ENCODE data around the gene ST8SIA5.

Gene ST8SIA5

DNA sequence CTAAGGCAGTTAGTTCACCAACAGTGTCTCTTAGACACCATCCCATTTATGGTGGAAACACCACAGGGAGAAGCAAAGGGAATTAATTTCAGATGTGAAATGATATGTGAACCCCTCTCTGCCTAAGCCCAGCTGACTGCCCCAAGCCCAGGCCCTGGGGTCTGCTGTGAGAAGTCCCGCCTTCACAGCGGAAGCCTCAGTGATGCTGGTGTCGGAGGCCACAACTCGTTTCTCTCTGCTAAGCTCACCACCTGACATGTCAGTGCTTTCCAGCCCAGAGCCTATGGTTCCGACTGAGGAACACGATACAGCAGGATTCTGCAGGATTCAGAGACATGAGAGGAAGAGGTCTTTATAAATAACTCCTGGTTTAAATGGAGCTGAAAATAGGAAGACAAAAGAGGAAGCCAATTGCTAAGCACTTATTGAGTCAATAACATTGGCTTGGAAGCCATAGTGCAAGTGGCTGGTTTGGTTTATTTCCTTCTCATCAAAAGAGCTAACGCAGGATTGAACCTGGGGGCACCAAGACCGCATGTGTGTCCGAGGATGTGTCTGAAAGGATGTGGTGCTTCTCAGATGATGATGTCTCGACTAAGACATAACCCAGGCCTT lies 78.0 kb downstream of the ST8SIA5 start:
- no peak overlapping the region for H4K8ac ChIP-seq (ENCODE audit: low read depth, low read length)
- H3K4ac ChIP-seq (ENCODE audit: low read length) = no peak overlapping the region
- H3K4me2 ChIP-seq (ENCODE audit: insufficient read depth, low read length, poor library complexity, severe bottlenecking) = no peak overlapping the region
- no peak overlapping the region for H3K23ac ChIP-seq (ENCODE audit: low read depth, low read length, poor library complexity)
- no peak overlapping the region for H3K4me3 ChIP-seq (ENCODE audit: low read length in 2 of 2)
- H2BK12ac ChIP-seq (ENCODE audit: low read length) = no peak overlapping the region
- no peak overlapping the region for H2AK5ac ChIP-seq (ENCODE audit: low read depth, low read length)
- no peaks in the 10 kb centered on the region for H3K4me1 ChIP-seq (ENCODE audit: control insufficient read depth in 2 of 2, insufficient read depth in 1 of 2, low read depth in 1 of 2, low read length in 2 of 2)
- no peaks in the 10 kb centered on the region for H3K79me1 ChIP-seq (ENCODE audit: low read depth, low read length)
- no peak overlapping the region for H2BK120ac ChIP-seq (ENCODE audit: low read depth, low read length)
- H3K14ac ChIP-seq (ENCODE audit: low read length) = no peak overlapping the region
- no peaks in the 10 kb centered on the region for H3K36me3 ChIP-seq (replicated peaks in 1 of 2; ENCODE audit: control insufficient read depth in 2 of 2, insufficient read depth in 2 of 2, low read length in 2 of 2)
- no peak overlapping the region for H4K91ac ChIP-seq (ENCODE audit: low read depth, low read length, poor library complexity)
- H3K9ac ChIP-seq (ENCODE audit: low read depth, low read length, poor library complexity) = no peak overlapping the region
- H2AFZ ChIP-seq (ENCODE audit: low read length) = no peak overlapping the region
- no peak overlapping the region for H2BK5ac ChIP-seq (ENCODE audit: low read length)
- no peak for DNase-seq (ENCODE audit: low spot score)
- no peaks in the 10 kb centered on the region for H3K9me3 ChIP-seq (replicated peaks in 1 of 2; ENCODE audit: control insufficient read depth in 2 of 2, insufficient read depth in 1 of 2, low read depth in 1 of 2, low read length in 2 of 2)
- no peak overlapping the region for H2BK15ac ChIP-seq (ENCODE audit: low read length)
- H3K27me3 ChIP-seq (ENCODE audit: control insufficient read depth in 3 of 3, insufficient read depth in 3 of 3, low read depth in 1 of 3, low read length in 3 of 3) = peaks cover 0 to 11% (median 0%) of the 10 kb centered on the region in 3 experiments
- no peak overlapping the region for H3K18ac ChIP-seq (ENCODE audit: low read length)
- no CpG with 5 or more reads among the region's 10 CpGs for WGBS, 2 donors (ENCODE audit: extremely low coverage in 2 of 2, insufficient read length in 2 of 2, insufficient replicate concordance in 1 of 2)
- no peak overlapping the region for H3K27ac ChIP-seq (replicated peaks; ENCODE audit: low read length)

- H3K14ac ChIP-seq (ENCODE audit: low read length) = no peak overlapping the region
- no peak overlapping the region for H3K18ac ChIP-seq (ENCODE audit: low read length)
- H2BK5ac ChIP-seq (ENCODE audit: low read length) = no peak overlapping the region
- no peak overlapping the region for H2BK15ac ChIP-seq (ENCODE audit: low read length)
- no peak overlapping the region for H3K9ac ChIP-seq (ENCODE audit: low read depth, low read length, poor library complexity)
- no peak for DNase-seq (ENCODE audit: low spot score)
- H3K9me3 ChIP-seq (replicated peaks in 1 of 2; ENCODE audit: control insufficient read depth in 2 of 2, insufficient read depth in 1 of 2, low read depth in 1 of 2, low read length in 2 of 2) = no peaks in the 10 kb centered on the region
- WGBS, 2 donors (ENCODE audit: extremely low coverage in 2 of 2, insufficient read length in 2 of 2, insufficient replicate concordance in 1 of 2) = no CpG with 5 or more reads among the region's 3 CpGs
- no peak overlapping the region for H3K27ac ChIP-seq (replicated peaks; ENCODE audit: low read length)
- no peak overlapping the region for H4K8ac ChIP-seq (ENCODE audit: low read depth, low read length)
- H3K4me1 ChIP-seq (ENCODE audit: control insufficient read depth in 2 of 2, insufficient read depth in 1 of 2, low read depth in 1 of 2, low read length in 2 of 2) = no peaks in the 10 kb centered on the region
- H4K91ac ChIP-seq (ENCODE audit: low read depth, low read length, poor library complexity) = no peak overlapping the region
- H2BK12ac ChIP-seq (ENCODE audit: low read length) = no peak overlapping the region
- no peak overlapping the region for H3K4me3 ChIP-seq (ENCODE audit: low read length in 2 of 2)
- H3K4me2 ChIP-seq (ENCODE audit: insufficient read depth, low read length, poor library complexity, severe bottlenecking) = no peak overlapping the region
- H3K27me3 ChIP-seq (ENCODE audit: control insufficient read depth in 3 of 3, insufficient read depth in 3 of 3, low read depth in 1 of 3, low read length in 3 of 3) = peaks cover 0 to 11% (median 0%) of the 10 kb centered on the region in 3 experiments
- no peak overlapping the region for H2BK120ac ChIP-seq (ENCODE audit: low read depth, low read length)
- H3K23ac ChIP-seq (ENCODE audit: low read depth, low read length, poor library complexity) = no peak overlapping the region
- no peak overlapping the region for H3K4ac ChIP-seq (ENCODE audit: low read length)
- H3K36me3 ChIP-seq (replicated peaks in 1 of 2; ENCODE audit: control insufficient read depth in 2 of 2, insufficient read depth in 2 of 2, low read length in 2 of 2) = no peaks in the 10 kb centered on the region
- H2AK5ac ChIP-seq (ENCODE audit: low read depth, low read length) = no peak overlapping the region
- H3K79me1 ChIP-seq (ENCODE audit: low read depth, low read length) = no peaks in the 10 kb centered on the region
- H2AFZ ChIP-seq (ENCODE audit: low read length) = no peak overlapping the region
Measured at GRCh38 chr18:46678041-46678440, 78.8 kb downstream of the ST8SIA5 start.

GRCh38 chr18:46677611-46678010 lies 79.2 kb downstream of the ST8SIA5 start:
- no peak overlapping the region for H3K18ac ChIP-seq (ENCODE audit: low read length)
- H2AFZ ChIP-seq (ENCODE audit: low read length) = no peak overlapping the region
- H3K9ac ChIP-seq (ENCODE audit: low read depth, low read length, poor library complexity) = no peak overlapping the region
- no peak for DNase-seq (ENCODE audit: low spot score)
- H2AK5ac ChIP-seq (ENCODE audit: low read depth, low read length) = no peak overlapping the region
- no peaks in the 10 kb centered on the region for H3K4me1 ChIP-seq (ENCODE audit: control insufficient read depth in 2 of 2, insufficient read depth in 1 of 2, low read depth in 1 of 2, low read length in 2 of 2)
- H2BK12ac ChIP-seq (ENCODE audit: low read length) = no peak overlapping the region
- H3K4ac ChIP-seq (ENCODE audit: low read length) = no peak overlapping the region
- no peak overlapping the region for H4K91ac ChIP-seq (ENCODE audit: low read depth, low read length, poor library complexity)
- H3K23ac ChIP-seq (ENCODE audit: low read depth, low read length, poor library complexity) = no peak overlapping the region
- WGBS, 2 donors (ENCODE audit: extremely low coverage in 2 of 2, insufficient read length in 2 of 2, insufficient replicate concordance in 1 of 2) = no CpG with 5 or more reads among the region's 2 CpGs
- no peaks in the 10 kb centered on the region for H3K9me3 ChIP-seq (replicated peaks in 1 of 2; ENCODE audit: control insufficient read depth in 2 of 2, insufficient read depth in 1 of 2, low read depth in 1 of 2, low read length in 2 of 2)
- H2BK5ac ChIP-seq (ENCODE audit: low read length) = no peak overlapping the region
- H3K4me3 ChIP-seq (ENCODE audit: low read length in 2 of 2) = no peak overlapping the region
- peaks cover 0 to 11% (median 0%) of the 10 kb centered on the region in 3 experiments for H3K27me3 ChIP-seq (ENCODE audit: control insufficient read depth in 3 of 3, insufficient read depth in 3 of 3, low read depth in 1 of 3, low read length in 3 of 3)
- H3K79me1 ChIP-seq (ENCODE audit: low read depth, low read length) = no peaks in the 10 kb centered on the region
- no peak overlapping the region for H3K14ac ChIP-seq (ENCODE audit: low read length)
- no peak overlapping the region for H3K27ac ChIP-seq (replicated peaks; ENCODE audit: low read length)
- H3K4me2 ChIP-seq (ENCODE audit: insufficient read depth, low read length, poor library complexity, severe bottlenecking) = no peak overlapping the region
- no peaks in the 10 kb centered on the region for H3K36me3 ChIP-seq (replicated peaks in 1 of 2; ENCODE audit: control insufficient read depth in 2 of 2, insufficient read depth in 2 of 2, low read length in 2 of 2)
- H2BK15ac ChIP-seq (ENCODE audit: low read length) = no peak overlapping the region
- H4K8ac ChIP-seq (ENCODE audit: low read depth, low read length) = no peak overlapping the region
- no peak overlapping the region for H2BK120ac ChIP-seq (ENCODE audit: low read depth, low read length)

- Histone ChIP-seq H2AK5ac (ENCODE audit: low read depth, low read length) (no peak overlapping the region), H3K36me3 (replicated peaks in 1 of 2; ENCODE audit: control insufficient read depth in 2 of 2, insufficient read depth in 2 of 2, low read length in 2 of 2) (no peaks in the 10 kb centered on the region), H3K4me3 (ENCODE audit: low read length in 2 of 2) (no peak overlapping the region), H2AFZ (ENCODE audit: low read length) (no peak overlapping the region), H3K4me2 (ENCODE audit: insufficient read depth, low read length, poor library complexity, severe bottlenecking) (no peak overlapping the region), H4K91ac (ENCODE audit: low read depth, low read length, poor library complexity) (no peak overlapping the region), H3K4ac (ENCODE audit: low read length) (no peak overlapping the region), H3K27ac (replicated peaks; ENCODE audit: low read length) (no peak overlapping the region), H2BK12ac (ENCODE audit: low read length) (no peak overlapping the region), H3K27me3 (ENCODE audit: control insufficient read depth in 3 of 3, insufficient read depth in 3 of 3, low read depth in 1 of 3, low read length in 3 of 3) (peaks cover 0 to 11% (median 0%) of the 10 kb centered on the region in 3 experiments), H3K9ac (ENCODE audit: low read depth, low read length, poor library complexity) (no peak overlapping the region), H2BK120ac (ENCODE audit: low read depth, low read length) (no peak overlapping the region), H3K23ac (ENCODE audit: low read depth, low read length, poor library complexity) (no peak overlapping the region), H3K14ac (ENCODE audit: low read length) (no peak overlapping the region), H3K79me1 (ENCODE audit: low read depth, low read length) (no peaks in the 10 kb centered on the region), H2BK15ac (ENCODE audit: low read length) (no peak overlapping the region), H3K18ac (ENCODE audit: low read length) (no peak overlapping the region), H3K9me3 (replicated peaks in 1 of 2; ENCODE audit: control insufficient read depth in 2 of 2, insufficient read depth in 1 of 2, low read depth in 1 of 2, low read length in 2 of 2) (no peaks in the 10 kb centered on the region), H4K8ac (ENCODE audit: low read depth, low read length) (no peak overlapping the region), H3K4me1 (ENCODE audit: control insufficient read depth in 2 of 2, insufficient read depth in 1 of 2, low read depth in 1 of 2, low read length in 2 of 2) (no peaks in the 10 kb centered on the region), H2BK5ac (ENCODE audit: low read length) (no peak overlapping the region)
- no peak for DNase-seq (ENCODE audit: low spot score)
- WGBS, 2 donors (ENCODE audit: extremely low coverage in 2 of 2, insufficient read length in 2 of 2, insufficient replicate concordance in 1 of 2) = no CpG with 5 or more reads among the region's 15 CpGs
Measured at GRCh38 chr18:46676182-46676835, 80.5 kb downstream of the ST8SIA5 start.
